NCI-H1417 treated with DMSO at 0.1 percent for 48 hours (cell line): ENCODE measurements around the gene CHST15.

Experiments
- DNase-seq: peaks from one replicate; lab custom pipeline; 2025; lab: John Stamatoyannopoulos, UW

CHST15 gene

GRCh38 chr10:124065382-124066125, 27.8 kb downstream of the CHST15 start:
- DNase-seq: no peak

DNA sequence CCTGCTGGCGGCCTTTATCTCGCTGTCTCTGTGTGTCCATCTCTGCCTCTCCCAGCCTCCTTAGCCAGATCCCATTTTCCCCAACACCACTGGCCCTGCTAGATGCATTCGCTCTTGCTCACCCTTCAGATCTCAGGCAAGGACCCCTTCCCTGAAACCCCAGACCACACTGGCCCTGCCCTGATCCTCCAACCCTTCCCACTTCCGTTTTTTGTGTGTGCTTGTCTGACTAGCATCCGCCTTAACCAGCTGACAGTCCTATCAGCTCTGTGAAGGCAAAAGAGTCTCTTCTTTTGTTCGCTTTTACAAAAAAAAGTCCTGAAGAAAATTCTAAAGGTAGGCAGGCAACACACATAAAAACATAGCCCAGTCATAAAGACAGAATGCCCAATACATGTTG, 28.7 kb downstream of the CHST15 start:
- no peak for DNase-seq

DNA sequence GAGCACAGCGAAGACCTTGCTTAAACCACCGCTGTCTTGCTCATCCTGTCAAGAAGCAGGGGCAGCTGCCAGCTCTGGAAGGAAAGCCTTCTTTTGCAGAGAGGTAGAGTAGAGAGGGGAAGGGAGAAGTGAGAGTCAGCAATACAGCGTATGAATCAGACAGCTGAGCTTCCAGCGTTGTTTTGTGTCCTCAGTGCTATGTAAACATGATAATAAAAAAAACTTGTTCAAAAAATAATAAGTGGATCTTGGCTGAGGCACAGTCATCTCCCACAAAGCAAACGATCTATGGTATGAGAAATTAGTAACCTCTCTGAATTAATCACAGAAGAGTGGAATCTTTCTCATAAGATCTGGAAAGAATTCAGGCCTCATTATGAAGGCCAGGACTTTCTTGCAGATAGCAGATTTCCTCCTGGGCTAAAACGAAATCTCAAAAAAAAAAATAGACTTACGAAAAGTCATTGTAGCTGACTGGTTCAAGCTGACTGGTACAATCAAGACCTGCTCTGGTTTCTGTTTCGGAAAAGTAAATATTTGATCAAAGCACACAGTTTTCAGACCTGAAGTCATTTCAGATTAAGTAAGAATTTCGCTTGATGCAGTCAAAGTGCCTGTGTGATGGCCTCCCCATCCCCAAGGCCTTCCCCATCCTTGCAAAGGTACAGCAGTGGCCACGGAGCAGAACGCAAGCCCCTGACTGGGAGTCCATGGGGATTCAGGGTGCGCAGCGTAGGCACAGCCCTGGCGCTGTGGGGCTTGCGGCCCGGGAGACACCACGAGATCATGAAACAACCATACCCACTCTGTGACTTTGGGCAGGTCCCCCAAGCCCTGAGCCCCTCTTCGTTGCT, 29.4 kb downstream of the CHST15 start:
- no peak for DNase-seq

- no peak for DNase-seq
These were observed 31.0 kb downstream of the CHST15 start for GRCh38 chr10:124062390-124062789.

DNA sequence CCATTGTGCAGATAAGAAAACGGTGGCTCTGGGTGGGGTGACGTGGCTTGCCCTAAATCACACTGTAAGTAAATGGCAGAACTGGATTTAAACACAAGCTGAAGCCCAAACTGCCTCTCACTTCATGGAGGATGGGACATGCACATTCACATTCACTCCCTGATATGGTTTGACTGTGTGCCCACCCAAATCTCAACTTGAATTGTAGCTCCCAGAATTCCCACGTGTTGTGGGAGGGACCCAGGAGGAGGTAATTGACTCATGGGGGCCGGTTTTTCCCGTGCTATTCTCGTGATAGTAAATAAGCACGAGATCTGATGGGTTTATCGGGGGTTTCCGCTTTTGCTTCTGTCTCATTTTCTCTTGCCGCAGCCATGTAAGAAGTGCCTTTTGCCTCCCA, 32.4 kb downstream of the CHST15 start:
- DNase-seq: no peak

DNA sequence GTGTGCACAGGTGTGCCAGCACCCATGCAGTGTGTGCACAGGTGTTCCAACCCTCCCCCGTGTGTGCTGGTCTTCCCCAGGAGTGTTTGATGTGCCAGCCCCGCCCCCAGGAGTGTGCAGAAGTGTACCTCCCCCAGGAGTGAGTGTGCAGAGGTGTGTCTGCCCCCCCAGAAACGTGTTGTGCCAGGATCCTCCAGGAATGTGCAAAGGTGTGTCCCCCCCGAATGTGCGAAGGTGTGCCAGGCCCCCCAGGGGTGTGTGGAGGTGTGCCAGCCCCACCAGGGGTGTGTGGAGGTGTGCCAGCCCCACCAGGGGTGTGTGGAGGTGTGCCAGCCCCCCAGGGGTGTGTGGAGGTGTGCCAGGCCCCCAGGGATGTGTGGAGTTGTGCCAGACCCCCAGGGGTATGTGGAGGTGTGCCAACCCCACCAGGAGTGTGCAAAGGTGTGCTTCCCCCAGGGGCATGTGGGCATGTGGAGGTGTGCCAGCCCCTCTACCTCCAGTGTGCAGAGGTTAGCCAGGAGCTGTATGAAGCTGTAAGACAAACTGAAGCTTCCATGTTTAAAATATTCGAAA, 33.2 kb downstream of the CHST15 start:
- DNase-seq: no peak

DNA sequence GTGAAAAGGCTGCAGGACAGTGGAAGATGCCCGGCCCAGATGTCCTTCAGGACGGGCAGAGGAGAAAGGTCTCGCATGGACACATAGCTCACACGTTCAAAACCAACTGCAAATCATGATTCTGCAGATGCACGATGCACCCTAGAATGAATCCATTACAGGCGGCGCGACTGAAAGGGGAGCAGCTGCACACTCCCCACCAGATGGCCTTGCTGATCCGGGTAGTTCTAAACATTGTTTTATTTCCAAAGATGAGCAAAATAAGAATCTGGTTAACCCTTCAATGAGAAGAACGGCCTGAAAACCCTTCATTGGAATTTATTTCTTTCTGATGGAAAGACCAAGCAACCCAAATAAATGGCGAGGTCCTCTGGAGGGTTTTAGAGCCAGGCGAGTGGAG, 33.8 kb downstream of the CHST15 start:
- DNase-seq: no peak

- DNase-seq: no peak
These were observed 34.9 kb downstream of the CHST15 start for GRCh38 chr10:124058346-124059003.

DNA sequence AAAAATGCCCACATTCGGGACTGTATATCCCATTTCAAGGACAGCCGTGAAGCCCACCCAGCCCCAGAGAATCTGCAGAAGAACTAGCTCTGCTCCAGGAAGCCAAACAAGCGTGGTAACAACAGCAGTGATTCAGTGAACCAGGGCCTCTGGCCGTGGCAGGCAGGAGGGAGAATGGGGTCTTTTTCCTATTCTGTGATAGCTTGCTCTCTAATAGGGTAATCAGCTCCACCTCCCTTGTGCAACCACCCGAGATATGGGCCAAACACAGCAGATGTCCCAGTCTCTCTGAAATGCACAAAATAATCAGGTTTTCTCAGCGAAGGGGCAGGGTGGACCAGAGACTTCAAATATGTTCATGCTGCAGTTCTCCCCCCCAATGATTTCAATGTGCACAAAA, 35.8 kb downstream of the CHST15 start:
- no peak for DNase-seq

- DNase-seq: no peak
These were observed 36.9 kb downstream of the CHST15 start for GRCh38 chr10:124056337-124056980.

- no peak for DNase-seq
These were observed 39.4 kb downstream of the CHST15 start for GRCh38 chr10:124053971-124054370.

GRCh38 chr10:124052561-124052960, 40.8 kb downstream of the CHST15 start:
- DNase-seq: no peak

DNA sequence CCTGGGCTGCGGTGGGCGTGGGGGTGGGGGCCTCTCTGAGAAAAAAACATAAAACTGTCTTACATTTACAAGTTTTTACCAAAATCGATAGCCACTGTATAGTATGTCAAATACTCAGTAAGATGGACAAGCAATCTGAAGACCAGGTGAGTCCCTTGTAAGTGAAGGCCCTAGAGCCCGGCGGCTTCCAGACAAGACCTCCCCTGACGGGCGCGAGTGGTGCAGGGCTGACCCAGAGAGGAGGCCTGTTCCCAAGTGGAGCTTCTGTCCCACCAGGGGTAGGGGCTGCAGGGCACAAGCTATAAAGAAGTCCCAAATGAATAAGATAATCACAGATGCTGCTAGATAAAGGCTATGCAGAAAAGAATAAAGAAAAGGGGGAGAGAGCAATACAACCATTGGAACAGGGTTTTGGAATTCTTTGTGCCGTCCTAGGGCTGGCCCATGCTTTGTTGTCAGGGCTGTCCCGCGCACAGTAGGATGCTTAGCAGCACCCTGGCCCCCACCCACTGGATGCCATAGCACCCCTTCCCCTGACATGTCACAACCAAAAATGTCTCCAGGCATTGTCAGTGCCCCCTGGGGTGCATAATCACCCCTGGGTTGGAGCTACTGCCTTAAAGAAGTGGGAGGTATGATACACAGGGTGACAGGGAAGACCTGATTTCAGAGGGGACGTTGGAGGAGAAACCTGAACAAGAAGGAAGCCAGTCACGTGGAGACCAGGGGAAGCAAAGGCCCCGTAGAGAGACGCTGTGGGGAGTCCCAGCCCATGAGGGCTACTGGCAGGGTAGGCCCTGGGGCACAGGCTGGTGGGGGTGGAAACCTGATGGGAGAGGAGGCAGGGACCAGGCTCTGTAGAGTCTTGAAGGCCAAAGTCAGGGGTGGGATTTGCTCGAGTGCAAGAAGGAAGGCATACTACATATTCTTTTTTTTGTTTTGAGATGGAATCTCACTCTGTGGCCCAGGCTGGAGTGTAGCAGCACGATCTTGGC, 43.1 kb downstream of the CHST15 start:
- DNase-seq: no peak

DNA sequence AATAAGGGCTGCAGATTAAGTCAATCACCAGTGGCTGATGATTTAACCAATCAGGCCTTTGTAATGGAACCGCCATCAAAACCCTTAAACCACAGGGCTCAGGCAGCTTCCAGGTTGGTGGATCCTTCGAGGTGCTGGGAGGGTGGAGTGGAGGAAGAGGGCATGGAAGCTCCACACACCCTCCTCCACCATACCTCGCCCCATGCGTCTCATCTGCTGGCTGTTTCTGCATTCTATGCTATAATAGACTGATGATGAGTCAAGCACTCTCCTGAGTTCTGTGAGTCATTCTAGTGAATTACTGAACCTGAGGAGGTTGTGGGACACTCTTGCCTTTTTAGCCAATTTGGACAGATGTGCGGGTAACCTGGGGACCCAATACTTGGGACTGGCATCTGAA, 43.9 kb downstream of the CHST15 start:
- no peak for DNase-seq

DNA sequence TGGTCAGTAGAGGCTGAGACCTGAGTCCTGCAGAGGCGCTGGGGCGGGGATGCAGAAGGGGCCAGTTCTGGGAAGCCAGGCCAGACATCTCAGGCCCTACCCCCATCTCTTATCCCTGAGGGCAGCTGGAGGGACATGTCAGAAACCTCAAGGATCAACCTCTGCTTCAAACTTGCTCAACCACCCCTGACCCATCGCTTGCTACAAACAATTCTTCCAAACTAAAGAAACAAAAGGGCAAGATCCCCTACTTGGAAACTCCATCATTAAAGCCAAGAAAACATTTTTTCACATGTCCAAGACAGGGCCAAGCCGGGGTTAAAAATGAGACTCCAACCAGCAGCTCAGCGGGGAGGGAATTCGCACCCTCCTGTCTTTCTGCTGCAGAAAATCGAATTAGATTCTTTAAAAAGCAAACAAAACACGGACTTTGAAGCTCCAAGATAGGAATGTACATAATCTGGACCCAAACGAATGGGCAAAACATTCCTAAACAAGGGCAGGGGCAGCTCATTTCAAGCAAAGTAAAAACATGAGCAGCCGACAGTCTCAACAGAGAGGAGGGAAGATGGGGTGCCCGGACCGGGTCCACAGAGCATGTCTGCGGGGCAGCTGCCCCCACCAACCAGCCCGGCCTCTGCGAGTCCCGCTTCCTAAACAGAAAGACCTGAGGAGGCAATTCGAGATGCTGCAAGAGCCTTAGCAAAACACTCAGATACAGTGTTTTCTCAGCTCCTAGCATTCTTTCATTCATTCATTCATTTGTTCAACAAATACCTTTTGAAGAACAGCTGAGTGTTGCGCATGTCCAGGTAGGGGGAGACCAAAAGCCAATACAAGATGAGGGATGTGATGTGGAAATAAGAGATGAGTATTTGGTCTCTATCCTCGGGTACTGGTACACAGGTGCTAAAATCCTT, 44.8 kb downstream of the CHST15 start:
- DNase-seq: no peak

GRCh38 chr10:124047427-124048152, 45.8 kb downstream of the CHST15 start:
- DNase-seq: no peak

DNA sequence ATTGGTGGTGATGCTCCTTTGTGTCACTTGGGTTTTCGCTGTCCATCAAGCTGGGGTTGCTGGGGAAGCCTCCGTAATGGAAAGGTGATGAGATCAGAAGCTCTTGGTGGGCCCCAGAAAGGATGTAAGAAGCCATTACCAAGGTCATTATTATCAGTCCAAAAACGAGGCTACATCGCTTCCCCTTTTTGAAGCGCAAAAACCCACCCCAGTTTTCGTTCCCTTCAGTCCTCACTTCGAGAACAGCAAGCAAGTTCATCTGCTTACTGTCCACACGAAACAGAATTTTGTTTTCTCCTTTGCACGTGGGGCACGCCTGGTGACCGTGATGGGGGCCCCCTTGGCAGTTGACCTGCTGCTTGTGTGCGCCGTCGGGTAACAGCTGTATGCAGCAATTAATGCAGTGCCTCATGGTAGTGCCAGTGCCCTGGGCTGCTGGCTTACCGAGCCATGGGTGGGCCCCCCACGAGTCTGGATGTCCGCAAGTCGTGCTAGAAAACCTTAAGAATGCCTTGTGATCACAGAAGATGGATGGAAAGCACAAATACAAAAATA, 47.5 kb downstream of the CHST15 start:
- DNase-seq: no peak

DNA sequence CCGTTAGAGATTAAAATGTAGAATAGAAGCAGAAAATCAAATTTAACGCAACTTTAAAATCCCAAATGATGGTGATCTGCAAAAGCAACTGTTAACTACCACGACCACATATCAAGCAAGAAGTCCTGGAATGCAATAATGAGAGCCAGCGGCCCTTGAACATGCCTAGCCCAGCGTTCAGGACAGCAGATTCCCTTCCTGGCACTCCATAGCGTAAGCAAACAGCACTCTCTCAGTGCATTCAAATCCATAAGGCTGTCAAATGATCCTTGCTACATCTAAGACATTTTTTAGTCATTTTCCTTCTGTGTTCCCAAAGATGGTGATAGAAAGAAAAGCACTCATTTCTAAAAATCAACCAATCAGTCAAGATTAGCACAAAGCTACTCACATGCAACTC, 48.1 kb downstream of the CHST15 start:
- DNase-seq: no peak
